HL-60 (cell line): ENCODE data around the gene ACO2.

ENCODE experiments used
- CTCF ChIP-seq: IDR thresholded peaks from one replicate; pipeline ENCODE4 v1.5.1; 2011; ENCODE audit warnings: low read length, control low read depth, inconsistent platforms; ENCODE audit not compliant: insufficient read depth
- POLR2AphosphoS5 ChIP-seq: IDR thresholded peaks from 2 replicates; pipeline ENCODE4 v1.6.1; 2012; ENCODE audit warnings: low read depth

- peak; percentile 83 for TF ChIP-seq CTCF
- TF ChIP-seq POLR2AphosphoS5: no peak
Measured at GRCh38 chr22:41576877-41577276, 108.0 kb downstream of the ACO2 start.
